HepG2 (cell line): ENCODE data around the gene CUL9. TPM values are rescaled to one million over a fixed set of nuclear protein-coding genes. Genes with fewer than 3 reads are reported as not detected.
A peak's percentile ranks its signal among the peaks of the same experiment; 100 is the strongest.

Experiments used
- FLYWCH1 ChIP-seq: sonication (generic); formaldehyde crosslinking; IDR thresholded peaks from 2 replicates; pipeline ENCODE4 v1.8.1; 2023; ENCODE audit warnings: mild to moderate bottlenecking, missing genetic modification reagents
- HNRNPK ChIP-seq: fragments of 200-400 bp; formaldehyde crosslinking; IDR thresholded peaks from 2 replicates; pipeline ENCODE4 v1.6.1; 2018; ENCODE audit warnings: low read length, low read depth, moderate library complexity, mild to moderate bottlenecking; ENCODE audit not compliant: poor library complexity, severe bottlenecking
- MIER3 ChIP-seq: IDR thresholded peaks from 2 replicates; pipeline ENCODE4 v1.6.1; 2016; ENCODE audit warnings: missing compliant biosample characterization, borderline replicate concordance
- MXD4 ChIP-seq: IDR thresholded peaks from 2 replicates; pipeline ENCODE4 v1.6.1; 2016; ENCODE audit warnings: mild to moderate bottlenecking, missing biosample characterization, missing genetic modification reagents
- NR1H2 ChIP-seq: sonication (generic); formaldehyde crosslinking; IDR thresholded peaks from 2 replicates; pipeline ENCODE4 v1.8.1; 2022; ENCODE audit warnings: low read depth, missing genetic modification reagents, borderline replicate concordance
- SP4 ChIP-seq: sonication (generic); formaldehyde crosslinking; IDR thresholded peaks from 2 replicates; pipeline ENCODE4 v1.8.1; 2023; ENCODE audit warnings: mild to moderate bottlenecking, missing genetic modification reagents
- ZNF510 ChIP-seq: sonication (generic); formaldehyde crosslinking; IDR thresholded peaks from 2 replicates; pipeline ENCODE4 v1.4.0; 2020; ENCODE audit warnings: low read depth, mild to moderate bottlenecking, missing genetic modification reagents
- ZNF770 ChIP-seq: sonication (generic); formaldehyde crosslinking; IDR thresholded peaks from 2 replicates; pipeline ENCODE4 v1.5.0; 2020; ENCODE audit warnings: mild to moderate bottlenecking, missing genetic modification reagents
- ZNF773 ChIP-seq: sonication (generic); formaldehyde crosslinking; IDR thresholded peaks from 2 replicates; pipeline ENCODE4 v1.4.0; 2020; ENCODE audit warnings: missing genetic modification reagents, borderline replicate concordance
- ZNF781 ChIP-seq: sonication (generic); formaldehyde crosslinking; IDR thresholded peaks from 2 replicates; pipeline ENCODE4 v1.5.1; 2020; ENCODE audit warnings: borderline replicate concordance, mild to moderate bottlenecking, missing genetic modification reagents; ENCODE audit errors: not compliant biosample characterization
- polyA plus RNA-seq, 8 experiments: library from polyadenylated mRNA; depleted of rRNA in 3 of 8; stranded (reverse) in 7 of 8; unstranded in 1 of 8; fragments of >200 nt; fragmentation: Illumina TruSeq in 4 of 8; extraction: Trizol in 4 of 8; gene quantifications; 2 replicates each; pipeline versions ENCODE4 v1.2.1 to v1.2.3, GENCODE V29; 2011 to 2016; ENCODE audit warnings: low read depth in 4 of 8, missing spikeins in 1 of 8, mixed read lengths in 1 of 8; ENCODE audit not compliant: insufficient read depth in 1 of 8
- total RNA-seq, 5 experiments: library from RNA; depleted of rRNA; stranded (reverse); fragments of >200 nt; fragmentation: Illumina TruSeq; extraction: Trizol; gene quantifications; 2 replicates each; pipeline ENCODE4 v1.2.3, GENCODE V29; 2016; ENCODE audit warnings: low read depth in 1 of 5
- TF ChIP-seq, protein P1 (sequence below): sonication (generic); formaldehyde crosslinking; IDR thresholded peaks from 2 replicates; pipeline ENCODE4 v1.5.0; 2020; ENCODE audit warnings: mild to moderate bottlenecking, missing genetic modification reagents, borderline replicate concordance
- TF ChIP-seq, protein P2 (sequence below): sonication (generic); formaldehyde crosslinking; IDR thresholded peaks from 2 replicates; pipeline ENCODE4 v1.5.1; 2020; ENCODE audit warnings: mild to moderate bottlenecking, missing genetic modification reagents

The CUL9 gene
- total and polyA plus RNA-seq, 2 of the 13 experiments (the other 11 are each of a cell fraction or from before 2014, with no cell fraction given) = 11.4 to 13.7 TPM

DNA sequence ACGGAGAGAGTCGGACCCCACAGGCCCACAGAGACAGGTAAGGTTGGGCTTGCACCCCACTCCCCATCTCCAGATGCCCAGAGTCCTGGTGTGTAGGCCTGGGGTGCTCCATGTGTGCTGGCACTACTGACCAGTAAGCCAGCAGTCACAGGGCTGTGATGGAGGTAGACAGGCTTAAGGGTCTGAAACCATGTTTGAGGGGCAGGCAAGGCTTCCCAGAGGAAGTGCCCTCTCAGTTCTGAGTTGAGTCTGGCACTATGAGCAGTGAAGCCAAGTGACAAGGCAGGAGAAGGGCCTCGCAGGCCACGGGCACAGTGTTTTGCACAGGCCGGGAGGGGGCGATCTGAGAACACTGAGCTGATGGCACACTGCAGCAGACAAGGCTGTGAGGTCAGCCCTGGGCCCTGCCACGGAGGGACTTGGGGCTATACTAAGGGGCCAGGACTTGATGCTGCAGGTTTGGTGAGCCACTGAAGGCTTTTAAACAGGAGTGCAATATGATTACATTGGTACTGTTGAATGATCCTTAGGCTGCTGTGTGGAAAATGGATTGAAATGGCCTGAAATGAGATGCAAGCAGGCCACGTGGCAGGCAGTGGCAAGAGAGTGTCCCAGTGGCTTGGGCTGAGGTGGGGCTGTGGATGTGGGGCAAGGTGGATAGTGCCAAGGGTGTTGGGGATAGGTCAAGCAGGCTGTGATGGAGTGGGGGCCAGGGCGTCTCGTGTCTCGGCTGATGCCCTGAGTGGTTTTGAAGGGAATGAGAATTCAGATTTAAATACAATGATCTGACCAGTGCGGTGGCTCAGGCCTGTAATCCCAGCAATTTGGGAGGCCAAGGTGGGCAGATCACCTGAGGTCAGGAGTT, 81.5 kb downstream of the CUL9 start (continued):
- TF ChIP-seq FLYWCH1 (CRISPR knock-in tag) (no peak), SP4 (CRISPR knock-in tag) (no peak; the same call in 1 of the 2 replicates), MIER3 (CRISPR knock-in tag) (peak; percentile 80; the same call in 1 of the 2 replicates), ZNF770 (no peak), NR1H2 (CRISPR knock-in tag) (no peak), ZNF781 (no peak), ZNF773 (CRISPR knock-in tag) (no peak), MXD4 (CRISPR knock-in tag) (peak; percentile 53; the same call in 1 of the 2 replicates), HNRNPK (no peak), ZNF510 (CRISPR knock-in tag) (no peak)
- TF ChIP-seq, protein P1, sequence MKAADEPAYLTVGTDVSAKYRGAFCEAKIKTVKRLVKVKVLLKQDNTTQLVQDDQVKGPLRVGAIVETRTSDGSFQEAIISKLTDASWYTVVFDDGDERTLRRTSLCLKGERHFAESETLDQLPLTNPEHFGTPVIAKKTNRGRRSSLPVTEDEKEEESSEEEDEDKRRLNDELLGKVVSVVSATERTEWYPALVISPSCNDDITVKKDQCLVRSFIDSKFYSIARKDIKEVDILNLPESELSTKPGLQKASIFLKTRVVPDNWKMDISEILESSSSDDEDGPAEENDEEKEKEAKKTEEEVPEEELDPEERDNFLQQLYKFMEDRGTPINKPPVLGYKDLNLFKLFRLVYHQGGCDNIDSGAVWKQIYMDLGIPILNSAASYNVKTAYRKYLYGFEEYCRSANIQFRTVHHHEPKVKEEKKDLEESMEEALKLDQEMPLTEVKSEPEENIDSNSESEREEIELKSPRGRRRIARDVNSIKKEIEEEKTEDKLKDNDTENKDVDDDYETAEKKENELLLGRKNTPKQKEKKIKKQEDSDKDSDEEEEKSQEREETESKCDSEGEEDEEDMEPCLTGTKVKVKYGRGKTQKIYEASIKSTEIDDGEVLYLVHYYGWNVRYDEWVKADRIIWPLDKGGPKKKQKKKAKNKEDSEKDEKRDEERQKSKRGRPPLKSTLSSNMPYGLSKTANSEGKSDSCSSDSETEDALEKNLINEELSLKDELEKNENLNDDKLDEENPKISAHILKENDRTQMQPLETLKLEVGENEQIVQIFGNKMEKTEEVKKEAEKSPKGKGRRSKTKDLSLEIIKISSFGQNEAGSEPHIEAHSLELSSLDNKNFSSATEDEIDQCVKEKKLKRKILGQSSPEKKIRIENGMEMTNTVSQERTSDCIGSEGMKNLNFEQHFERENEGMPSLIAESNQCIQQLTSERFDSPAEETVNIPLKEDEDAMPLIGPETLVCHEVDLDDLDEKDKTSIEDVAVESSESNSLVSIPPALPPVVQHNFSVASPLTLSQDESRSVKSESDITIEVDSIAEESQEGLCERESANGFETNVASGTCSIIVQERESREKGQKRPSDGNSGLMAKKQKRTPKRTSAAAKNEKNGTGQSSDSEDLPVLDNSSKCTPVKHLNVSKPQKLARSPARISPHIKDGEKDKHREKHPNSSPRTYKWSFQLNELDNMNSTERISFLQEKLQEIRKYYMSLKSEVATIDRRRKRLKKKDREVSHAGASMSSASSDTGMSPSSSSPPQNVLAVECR (CRISPR knock-in tag) = peak; percentile 59; the same call in 1 of the 2 replicates
- TF ChIP-seq, protein P2, sequence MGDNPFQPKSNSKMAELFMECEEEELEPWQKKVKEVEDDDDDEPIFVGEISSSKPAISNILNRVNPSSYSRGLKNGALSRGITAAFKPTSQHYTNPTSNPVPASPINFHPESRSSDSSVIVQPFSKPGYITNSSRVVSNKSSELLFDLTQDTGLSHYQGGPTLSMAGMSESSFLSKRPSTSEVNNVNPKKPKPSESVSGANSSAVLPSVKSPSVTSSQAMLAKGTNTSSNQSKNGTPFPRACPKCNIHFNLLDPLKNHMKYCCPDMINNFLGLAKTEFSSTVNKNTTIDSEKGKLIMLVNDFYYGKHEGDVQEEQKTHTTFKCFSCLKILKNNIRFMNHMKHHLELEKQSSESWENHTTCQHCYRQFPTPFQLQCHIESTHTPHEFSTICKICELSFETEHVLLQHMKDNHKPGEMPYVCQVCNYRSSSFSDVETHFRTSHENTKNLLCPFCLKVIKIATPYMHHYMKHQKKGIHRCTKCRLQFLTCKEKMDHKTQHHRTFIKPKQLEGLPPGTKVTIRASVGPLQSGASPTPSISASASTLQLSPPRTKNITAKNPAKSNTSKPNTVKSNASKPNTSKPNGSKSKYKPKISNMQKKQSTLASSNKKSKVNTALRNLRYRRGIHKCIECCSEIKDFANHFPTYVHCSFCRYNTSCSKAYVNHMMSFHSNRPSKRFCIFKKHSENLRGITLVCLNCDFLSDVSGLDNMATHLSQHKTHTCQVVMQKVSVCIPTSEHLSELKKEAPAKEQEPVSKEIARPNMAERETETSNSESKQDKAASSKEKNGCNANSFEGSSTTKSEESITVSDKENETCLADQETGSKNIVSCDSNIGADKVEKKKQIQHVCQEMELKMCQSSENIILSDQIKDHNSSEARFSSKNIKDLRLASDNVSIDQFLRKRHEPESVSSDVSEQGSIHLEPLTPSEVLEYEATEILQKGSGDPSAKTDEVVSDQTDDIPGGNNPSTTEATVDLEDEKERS (CRISPR knock-in tag) = no peak
